Ovary (tissue), 3 donors: Measurements from ENCODE around the gene TAS1R1.

Source experiments
- CTCF ChIP-seq, 3 donors: fragments of 450-650 bp in 2 of 3; fragments of 200-600 bp in 1 of 3; IDR thresholded peaks; one replicate each; pipeline versions ENCODE4 v1.5.1 to v1.8.0; 2016 to 2022; ENCODE audit warnings: antibody characterized with exemption in 3 of 3, mild to moderate bottlenecking in 1 of 3
- EP300 ChIP-seq: sonication (generic); formaldehyde crosslinking; IDR thresholded peaks from one replicate; pipeline ENCODE4 v1.6.1; 2017; ENCODE audit warnings: antibody characterized with exemption
- POLR2A ChIP-seq: fragments of 450-650 bp; IDR thresholded peaks from one replicate; pipeline ENCODE4 v1.6.1; 2017; ENCODE audit warnings: antibody characterized with exemption, mild to moderate bottlenecking, moderate library complexity
- donor health status: DM: no; HTN: no; CAD: no.

GRCh38 chr1:6547301-6547700, 7.8 kb upstream of the TAS1R1 start:
- TF ChIP-seq CTCF (IDR thresholded peaks at IDR 0.05) (no peak), POLR2A (no peak), EP300 (no peak)
